ENCODE measurements around the gene MOGAT1. TPM values are rescaled to one million over a fixed set of nuclear protein-coding genes. Genes with fewer than 3 reads are reported as not detected.

MOGAT1 gene
- total RNA-seq, 1 donor, result not detected

DNA sequence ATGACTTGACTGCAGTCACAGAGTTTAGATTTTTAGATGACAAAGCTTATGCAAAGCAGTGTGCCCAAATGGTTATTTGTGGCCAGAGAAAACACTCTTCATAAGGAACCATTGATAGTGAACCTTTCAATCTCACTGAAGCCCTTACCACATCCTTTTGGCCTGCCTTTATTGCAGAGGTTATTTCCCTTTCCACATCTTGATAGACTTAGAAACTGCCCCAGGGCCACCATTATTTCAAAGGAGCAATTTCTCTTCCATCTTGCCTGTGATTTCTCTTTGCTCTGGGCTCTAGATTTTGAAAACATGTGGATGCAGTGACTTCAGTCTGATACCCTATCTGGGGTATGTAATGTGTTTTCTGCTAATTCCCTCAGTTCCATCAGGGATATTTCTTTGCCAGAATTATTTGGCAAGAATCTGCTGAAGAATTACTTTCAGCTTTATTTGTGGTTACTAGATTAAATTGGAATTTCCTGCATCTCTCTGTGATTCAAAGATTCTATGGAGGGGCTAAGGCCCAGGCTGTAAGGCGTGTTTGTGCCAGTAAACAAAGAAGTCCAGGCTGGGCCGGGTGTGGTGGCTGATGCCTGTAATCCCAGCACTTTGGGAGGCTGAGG lies 51.0 kb downstream of the MOGAT1 start:
- Histone ChIP-seq H3K36me3 (ENCODE audit: insufficient read depth, low read length) (no peaks in the 10 kb centered on the region), H3K4me3 (ENCODE audit: insufficient read depth, low read length) (no peak overlapping the region), H3K79me2 (ENCODE audit: insufficient read depth, low read length) (no peaks in the 10 kb centered on the region), H2AFZ (ENCODE audit: low read length) (no peak overlapping the region), H3K4me1 (ENCODE audit: insufficient read depth, low read length) (peaks cover 8% of the 10 kb centered on the region), H3K27me3 (ENCODE audit: insufficient read depth, low read length) (no peaks in the 10 kb centered on the region), H3K27ac (ENCODE audit: low read depth, low read length) (no peak overlapping the region), H3K9me3 (ENCODE audit: low read depth, low read length) (no peaks in the 10 kb centered on the region), H4K20me1 (ENCODE audit: insufficient read depth, low read length) (no peaks in the 10 kb centered on the region), H3K4me2 (ENCODE audit: insufficient read depth, low read length) (no peak overlapping the region)
- DNase-seq (ENCODE audit: insufficient read length, low spot score, missing footprints), result peak; percentile 36
- TF ChIP-seq, protein P1, sequence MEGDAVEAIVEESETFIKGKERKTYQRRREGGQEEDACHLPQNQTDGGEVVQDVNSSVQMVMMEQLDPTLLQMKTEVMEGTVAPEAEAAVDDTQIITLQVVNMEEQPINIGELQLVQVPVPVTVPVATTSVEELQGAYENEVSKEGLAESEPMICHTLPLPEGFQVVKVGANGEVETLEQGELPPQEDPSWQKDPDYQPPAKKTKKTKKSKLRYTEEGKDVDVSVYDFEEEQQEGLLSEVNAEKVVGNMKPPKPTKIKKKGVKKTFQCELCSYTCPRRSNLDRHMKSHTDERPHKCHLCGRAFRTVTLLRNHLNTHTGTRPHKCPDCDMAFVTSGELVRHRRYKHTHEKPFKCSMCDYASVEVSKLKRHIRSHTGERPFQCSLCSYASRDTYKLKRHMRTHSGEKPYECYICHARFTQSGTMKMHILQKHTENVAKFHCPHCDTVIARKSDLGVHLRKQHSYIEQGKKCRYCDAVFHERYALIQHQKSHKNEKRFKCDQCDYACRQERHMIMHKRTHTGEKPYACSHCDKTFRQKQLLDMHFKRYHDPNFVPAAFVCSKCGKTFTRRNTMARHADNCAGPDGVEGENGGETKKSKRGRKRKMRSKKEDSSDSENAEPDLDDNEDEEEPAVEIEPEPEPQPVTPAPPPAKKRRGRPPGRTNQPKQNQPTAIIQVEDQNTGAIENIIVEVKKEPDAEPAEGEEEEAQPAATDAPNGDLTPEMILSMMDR (IDR thresholded peaks at IDR 0.05; ENCODE audit: extremely low read depth, low read depth, low read length), result no peak

DNA sequence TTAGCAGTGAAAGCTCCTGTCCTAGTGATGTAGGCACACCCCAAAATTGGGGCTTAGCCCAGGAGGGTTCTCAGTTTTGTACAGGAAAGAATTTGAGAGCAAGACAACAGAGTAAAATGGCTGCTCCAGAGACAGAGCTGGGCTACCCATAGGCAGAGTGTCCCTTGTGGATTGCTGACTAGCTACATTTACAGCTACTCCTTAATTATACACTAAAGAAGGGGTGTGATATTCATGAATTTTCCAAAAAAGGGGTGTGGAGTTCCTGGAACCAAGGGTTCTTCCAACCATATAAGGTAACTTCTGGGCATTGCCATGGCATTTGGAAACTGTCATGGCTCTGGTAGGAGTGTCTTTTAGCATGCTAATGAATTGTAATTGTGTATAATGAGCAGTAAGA lies 52.8 kb downstream of the MOGAT1 start:
- no peak overlapping the region for H3K27ac ChIP-seq (ENCODE audit: low read depth, low read length)
- no peaks in the 10 kb centered on the region for H4K20me1 ChIP-seq (ENCODE audit: insufficient read depth, low read length)
- no peaks in the 10 kb centered on the region for H3K79me2 ChIP-seq (ENCODE audit: insufficient read depth, low read length)
- H2AFZ ChIP-seq (ENCODE audit: low read length), result no peak overlapping the region
- H3K4me2 ChIP-seq (ENCODE audit: insufficient read depth, low read length), result no peak overlapping the region
- TF ChIP-seq, protein P1 (IDR thresholded peaks at IDR 0.05; ENCODE audit: extremely low read depth, low read depth, low read length), result no peak
- DNase-seq (ENCODE audit: insufficient read length, low spot score, missing footprints), result no peak
- no peak overlapping the region for H3K4me3 ChIP-seq (ENCODE audit: insufficient read depth, low read length)
- H3K9me3 ChIP-seq (ENCODE audit: low read depth, low read length), result no peaks in the 10 kb centered on the region
- H3K4me1 ChIP-seq (ENCODE audit: insufficient read depth, low read length), result peaks cover 8% of the 10 kb centered on the region
- no peaks in the 10 kb centered on the region for H3K27me3 ChIP-seq (ENCODE audit: insufficient read depth, low read length)
- H3K36me3 ChIP-seq (ENCODE audit: insufficient read depth, low read length), result no peaks in the 10 kb centered on the region

DNA sequence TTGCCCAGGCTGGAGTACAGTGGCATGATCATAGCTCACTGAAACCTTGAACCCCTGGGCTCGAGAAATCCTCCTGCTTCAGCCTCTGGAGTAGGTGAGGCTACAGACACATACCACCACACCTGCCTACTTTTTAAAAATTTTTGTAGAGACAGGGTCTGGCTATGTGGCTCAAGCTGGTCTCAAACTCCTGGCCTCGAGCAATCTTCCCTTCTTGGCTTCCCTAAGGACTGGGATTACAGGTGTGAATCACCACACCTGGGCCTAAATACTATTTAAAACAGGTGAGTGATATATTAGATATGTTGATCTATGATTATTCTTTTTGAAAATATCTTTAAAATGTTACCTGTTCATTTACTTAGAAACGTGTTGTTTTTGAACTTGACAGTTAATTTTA lies 57.2 kb downstream of the MOGAT1 start:
- no peaks in the 10 kb centered on the region for H3K9me3 ChIP-seq (ENCODE audit: low read depth, low read length)
- no peaks in the 10 kb centered on the region for H3K27me3 ChIP-seq (ENCODE audit: insufficient read depth, low read length)
- H3K4me3 ChIP-seq (ENCODE audit: insufficient read depth, low read length), result no peak overlapping the region
- no peak overlapping the region for H2AFZ ChIP-seq (ENCODE audit: low read length)
- H3K79me2 ChIP-seq (ENCODE audit: insufficient read depth, low read length), result no peaks in the 10 kb centered on the region
- H3K4me2 ChIP-seq (ENCODE audit: insufficient read depth, low read length), result no peak overlapping the region
- no peak overlapping the region for H3K27ac ChIP-seq (ENCODE audit: low read depth, low read length)
- peaks cover 3% of the 10 kb centered on the region for H3K4me1 ChIP-seq (ENCODE audit: insufficient read depth, low read length)
- no peaks in the 10 kb centered on the region for H3K36me3 ChIP-seq (ENCODE audit: insufficient read depth, low read length)
- TF ChIP-seq, protein P1 (IDR thresholded peaks at IDR 0.05; ENCODE audit: extremely low read depth, low read depth, low read length), result no peak
- no peaks in the 10 kb centered on the region for H4K20me1 ChIP-seq (ENCODE audit: insufficient read depth, low read length)
- no peak for DNase-seq (ENCODE audit: insufficient read length, low spot score, missing footprints)

DNA sequence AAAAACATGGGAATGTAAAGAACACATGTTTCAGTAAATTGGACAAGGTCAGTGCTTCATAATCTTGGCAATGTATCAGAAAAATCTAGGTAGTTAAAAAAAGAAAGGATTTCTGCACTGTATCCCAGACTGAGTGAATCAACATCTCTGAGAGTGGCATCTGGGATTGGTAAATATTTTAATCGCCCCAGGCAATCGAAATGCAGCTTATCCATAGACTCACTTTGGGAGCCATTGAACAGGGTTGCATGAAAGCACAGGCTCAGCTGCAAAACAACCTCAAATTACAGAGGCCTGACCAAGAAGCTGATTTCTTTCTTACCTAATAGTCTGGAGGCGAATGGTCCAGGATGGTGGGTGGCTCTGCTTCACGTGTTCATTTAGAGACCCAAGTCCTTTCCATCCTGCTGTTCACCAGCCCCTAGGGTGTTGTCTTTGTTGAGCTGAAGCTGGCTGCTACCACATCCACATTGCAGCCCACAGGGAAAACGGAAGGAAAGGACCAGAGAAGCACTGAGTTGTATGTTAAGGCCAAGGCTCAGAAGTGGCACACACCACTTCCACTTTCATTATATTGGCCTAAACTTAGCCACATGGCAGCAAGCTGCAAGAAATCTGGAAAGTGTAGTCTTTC lies 59.0 kb downstream of the MOGAT1 start:
- TF ChIP-seq, protein P1 (IDR thresholded peaks at IDR 0.05; ENCODE audit: extremely low read depth, low read depth, low read length), result no peak
- no peak overlapping the region for H3K4me3 ChIP-seq (ENCODE audit: insufficient read depth, low read length)
- no peaks in the 10 kb centered on the region for H3K36me3 ChIP-seq (ENCODE audit: insufficient read depth, low read length)
- H3K27ac ChIP-seq (ENCODE audit: low read depth, low read length), result no peak overlapping the region
- H4K20me1 ChIP-seq (ENCODE audit: insufficient read depth, low read length), result no peaks in the 10 kb centered on the region
- no peaks in the 10 kb centered on the region for H3K79me2 ChIP-seq (ENCODE audit: insufficient read depth, low read length)
- H3K4me2 ChIP-seq (ENCODE audit: insufficient read depth, low read length), result no peak overlapping the region
- DNase-seq (ENCODE audit: insufficient read length, low spot score, missing footprints), result peak; percentile 48
- peak overlapping the region; percentile 67 for H2AFZ ChIP-seq (ENCODE audit: low read length)
- H3K9me3 ChIP-seq (ENCODE audit: low read depth, low read length), result no peaks in the 10 kb centered on the region
- H3K4me1 ChIP-seq (ENCODE audit: insufficient read depth, low read length), result peaks cover 14% of the 10 kb centered on the region
- no peaks in the 10 kb centered on the region for H3K27me3 ChIP-seq (ENCODE audit: insufficient read depth, low read length)

All from osteoblast (primary cell).